GM18858 (cell line): ENCODE measurements around the gene SZRD1.
"Not testable (repeated sequence)": the region's sequence is repeated elsewhere in the genome, so short reads cannot be mapped to it uniquely, and the experiment has no call there.

Experiments
- ATAC-seq: cut with Tn5 transposase; IDR thresholded peaks from one replicate; pipeline ENCODE4 v1.9.1; 2021; ENCODE audit not compliant: unreplicated experiment

The SZRD1 gene

DNA sequence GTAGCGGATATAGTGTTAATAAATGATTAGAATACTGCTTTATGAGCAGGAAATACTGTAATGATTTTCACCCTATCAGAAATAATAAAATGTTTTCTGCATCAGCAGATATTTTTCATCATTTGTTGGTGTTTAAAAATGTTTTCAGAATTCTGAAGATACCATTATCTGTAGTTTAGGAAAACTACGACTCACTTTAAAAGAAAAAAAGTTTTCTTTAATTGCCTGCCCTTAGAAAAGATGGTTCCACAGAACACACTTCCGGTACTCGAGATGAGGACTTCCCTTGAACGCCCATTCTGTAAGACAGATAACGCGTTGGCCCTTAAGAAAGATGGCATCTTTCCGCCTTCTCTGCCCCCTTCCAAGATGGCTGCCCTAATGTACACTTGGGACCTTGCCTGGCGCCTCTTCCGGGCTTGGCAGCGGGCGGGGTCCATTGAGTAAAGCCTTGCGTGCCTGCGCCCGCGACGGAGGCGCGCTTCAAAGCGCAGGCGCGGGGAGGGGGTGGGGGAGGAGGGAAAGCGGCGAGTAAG is at the start of gene SZRD1:
SZRD1 (plus strand) TSS at position 521 of the 536 bp plus-strand sequence. CDS start 16 bp downstream, outside the sequence.
- peak; percentile 66 for ATAC-seq

DNA sequence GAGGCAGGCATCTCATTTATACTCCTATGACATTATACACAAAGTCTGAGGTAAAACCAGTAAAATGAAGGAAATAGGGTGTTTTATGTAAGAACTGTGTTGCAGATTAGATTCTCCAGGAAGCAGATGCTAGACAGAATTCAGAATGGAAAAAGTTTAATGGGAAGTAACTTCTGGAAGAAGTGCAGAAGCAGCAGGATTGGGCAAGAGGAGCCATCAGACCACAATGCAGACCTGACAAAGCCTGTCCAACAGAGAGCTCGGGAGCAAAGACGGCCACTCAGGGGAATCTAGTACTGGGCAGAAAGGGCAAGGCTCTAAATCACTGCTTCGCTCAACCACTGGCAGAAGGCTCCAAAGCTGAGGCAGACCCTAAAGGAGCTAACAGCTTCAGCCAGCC is 48.5 kb upstream of the SZRD1 start:
- no peak for ATAC-seq

GRCh38 chr1:16321176-16321867 is 45.7 kb upstream of the SZRD1 start:
- no peak for ATAC-seq

DNA sequence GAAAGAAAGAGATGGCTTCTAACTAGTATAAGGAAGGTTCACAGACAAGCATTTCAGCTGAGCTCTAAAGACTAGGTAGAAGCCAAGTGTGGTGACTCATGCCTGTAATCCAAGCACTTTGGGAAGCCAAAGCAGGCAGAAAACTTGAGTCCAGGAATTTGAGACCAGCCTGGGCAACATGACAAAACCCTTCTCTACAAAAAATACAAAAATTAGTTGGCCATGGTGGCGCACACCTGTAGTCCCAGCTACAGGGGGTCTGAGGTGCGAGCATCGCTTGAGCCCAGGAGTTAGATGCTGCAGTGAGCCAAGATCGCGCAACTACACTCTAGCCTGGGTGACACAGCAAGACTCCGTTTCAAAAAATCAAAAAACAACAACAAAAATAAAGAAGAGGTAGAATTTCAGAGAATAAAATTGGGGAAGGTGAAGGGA is 42.6 kb upstream of the SZRD1 start:
- no peak for ATAC-seq

GRCh38 chr1:16326833-16327404 is 40.1 kb upstream of the SZRD1 start:
- ATAC-seq = no peak

- no peak for ATAC-seq
These were observed 32.2 kb upstream of the SZRD1 start for GRCh38 chr1:16334655-16335340.

- no peak for ATAC-seq
These were observed 28.1 kb upstream of the SZRD1 start for GRCh38 chr1:16338961-16339360.

- ATAC-seq = no peak
These were observed 26.4 kb upstream of the SZRD1 start for GRCh38 chr1:16340673-16341072.

GRCh38 chr1:16342331-16343062 is 24.5 kb upstream of the SZRD1 start:
- ATAC-seq = no peak

GRCh38 chr1:16343276-16343675 is 23.8 kb upstream of the SZRD1 start:
- not testable (repeated sequence) for ATAC-seq

GRCh38 chr1:16348414-16349182 is 18.4 kb upstream of the SZRD1 start:
- no peak for ATAC-seq

DNA sequence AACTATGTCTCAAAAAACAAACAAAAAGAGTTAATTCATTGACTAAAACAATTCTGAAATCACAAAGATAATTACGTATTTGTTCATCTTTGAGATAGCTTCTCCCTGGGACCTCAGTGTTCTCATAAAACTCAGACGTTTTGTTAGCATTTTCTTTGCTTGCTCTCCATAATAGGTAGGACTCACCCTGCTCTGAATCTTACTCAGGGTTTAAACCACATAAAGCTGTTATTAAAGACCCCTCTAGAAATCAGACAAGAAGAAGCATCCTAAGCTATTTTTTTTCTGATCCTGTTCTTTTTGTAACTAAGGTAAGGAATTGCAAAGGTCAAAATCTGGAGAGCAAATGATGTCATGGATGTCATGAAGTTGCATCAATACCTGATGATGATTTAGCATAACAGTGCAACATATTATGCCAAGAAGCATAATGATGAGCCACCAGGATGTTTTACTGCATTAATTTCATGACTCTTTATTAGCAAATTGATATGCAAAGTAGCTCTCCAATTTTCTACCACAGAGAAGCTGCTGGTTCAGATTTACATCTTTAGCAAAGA is 17.1 kb upstream of the SZRD1 start:
- no peak for ATAC-seq

GRCh38 chr1:16351456-16351993 is 15.5 kb upstream of the SZRD1 start:
- ATAC-seq = no peak

DNA sequence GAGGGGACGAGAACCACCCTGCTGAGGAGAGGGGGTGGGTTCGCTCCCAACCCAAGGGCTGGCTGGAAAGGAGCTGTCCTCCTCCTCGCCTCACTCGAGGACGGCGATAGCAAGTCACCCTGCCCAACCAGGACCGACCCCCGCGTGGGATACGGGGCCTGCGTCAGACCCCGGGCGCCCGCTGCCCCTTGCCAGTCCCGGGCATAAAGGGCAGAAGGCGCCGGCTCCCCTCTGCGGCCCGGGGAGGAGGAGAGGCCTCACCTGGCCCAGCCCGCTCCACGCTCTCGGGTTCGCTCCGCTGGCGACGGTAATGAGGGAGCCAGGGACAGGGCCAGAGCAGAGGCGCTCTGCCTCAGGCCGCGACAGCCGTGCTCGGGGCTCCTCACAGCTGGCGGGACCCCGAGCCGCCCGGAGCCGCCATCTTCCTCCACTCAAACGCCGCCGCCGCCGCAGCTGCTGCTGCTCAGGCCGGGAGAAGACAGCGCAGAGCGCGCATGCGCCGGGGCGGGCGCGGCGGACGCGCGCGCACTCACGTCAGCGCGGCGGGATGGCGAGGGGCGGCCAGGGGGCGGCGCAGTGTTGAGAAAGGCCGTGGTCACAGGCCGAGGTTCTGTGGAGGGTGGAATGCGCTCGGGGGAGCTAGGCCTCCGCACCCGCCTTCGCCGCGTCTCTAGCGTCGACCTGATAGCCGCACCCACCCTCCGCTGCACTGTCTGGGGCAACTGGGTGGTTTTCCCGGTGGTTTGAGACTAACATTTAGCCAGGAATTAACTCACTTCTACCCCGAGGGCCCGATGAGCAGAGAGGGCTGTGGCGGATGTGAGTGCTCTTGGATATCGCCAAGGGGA is 14.8 kb upstream of the SZRD1 start, which contains the start of gene FBXO42:
FBXO42 (minus strand) TSS at position 487 of the 848 bp plus-strand sequence. CDS start 37,062 bp downstream, outside the sequence.
- ATAC-seq = peak; percentile 82

GRCh38 chr1:16352842-16353535 is 14.1 kb upstream of the SZRD1 start:
- ATAC-seq = no peak

GRCh38 chr1:16354619-16355018 is 12.4 kb upstream of the SZRD1 start:
- no peak for ATAC-seq

DNA sequence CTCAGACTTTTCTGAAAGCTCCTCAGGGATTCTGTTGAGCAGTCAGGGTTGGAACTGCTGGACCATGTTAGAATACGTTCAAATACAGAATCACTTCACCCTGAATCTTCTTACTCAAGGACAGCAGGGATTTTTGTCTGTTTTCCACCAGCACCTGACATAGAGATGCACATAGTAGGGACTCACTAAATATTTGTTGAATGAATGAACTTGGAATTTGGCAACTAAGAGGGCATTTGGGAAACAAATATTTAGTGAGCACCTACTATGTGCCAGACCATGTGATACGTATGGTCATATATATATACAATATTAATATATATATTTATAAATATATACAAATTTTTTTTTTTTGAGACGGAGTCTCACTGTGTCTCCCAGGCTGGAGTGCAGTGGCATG is 10.2 kb upstream of the SZRD1 start:
- no peak for ATAC-seq

DNA sequence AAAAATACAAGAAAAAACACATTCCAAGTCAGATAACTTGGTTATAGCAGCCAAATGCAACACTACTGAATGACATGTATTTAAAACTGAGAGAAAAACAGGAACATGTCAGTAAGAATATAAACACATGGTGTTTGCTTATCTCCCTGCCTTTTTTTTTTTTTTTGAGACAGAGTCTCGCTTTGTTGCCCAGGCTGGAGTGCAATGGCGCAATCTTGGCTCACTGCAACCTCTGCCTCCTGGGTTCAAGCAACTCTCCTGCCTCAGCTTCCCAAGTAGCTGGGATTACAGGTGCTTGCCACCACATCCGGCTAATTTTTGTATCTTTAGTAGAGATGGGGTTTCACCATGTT is 1.9 kb upstream of the SZRD1 start:
- not testable (repeated sequence) for ATAC-seq
